LoVo (cell line): Measurements from ENCODE around the gene RGR.

Experiments used
- DNase-seq: peaks from one replicate; pipeline ENCODE4 v3.0.0-alpha.2; 2016; ENCODE audit warnings: low spot score

Gene RGR, protein sequence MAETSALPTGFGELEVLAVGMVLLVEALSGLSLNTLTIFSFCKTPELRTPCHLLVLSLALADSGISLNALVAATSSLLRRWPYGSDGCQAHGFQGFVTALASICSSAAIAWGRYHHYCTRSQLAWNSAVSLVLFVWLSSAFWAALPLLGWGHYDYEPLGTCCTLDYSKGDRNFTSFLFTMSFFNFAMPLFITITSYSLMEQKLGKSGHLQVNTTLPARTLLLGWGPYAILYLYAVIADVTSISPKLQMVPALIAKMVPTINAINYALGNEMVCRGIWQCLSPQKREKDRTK

GRCh38 chr10:84244651-84245270, at the start of gene RGR:
Gene RGR, plus strand, starts transcription at chr10:84245053. Its CDS starts 38 bp downstream, at chr10:84245091.
- DNase-seq = no peak

GRCh38 chr10:84196083-84196482, 48.8 kb upstream of the RGR start:
- DNase-seq = peak; percentile 20

- DNase-seq = no peak
These were observed 47.9 kb upstream of the RGR start for GRCh38 chr10:84196941-84197340.

- DNase-seq = no peak
These were observed 47.2 kb upstream of the RGR start for GRCh38 chr10:84197643-84198042.

GRCh38 chr10:84198206-84198915, 46.5 kb upstream of the RGR start:
- no peak for DNase-seq

DNA sequence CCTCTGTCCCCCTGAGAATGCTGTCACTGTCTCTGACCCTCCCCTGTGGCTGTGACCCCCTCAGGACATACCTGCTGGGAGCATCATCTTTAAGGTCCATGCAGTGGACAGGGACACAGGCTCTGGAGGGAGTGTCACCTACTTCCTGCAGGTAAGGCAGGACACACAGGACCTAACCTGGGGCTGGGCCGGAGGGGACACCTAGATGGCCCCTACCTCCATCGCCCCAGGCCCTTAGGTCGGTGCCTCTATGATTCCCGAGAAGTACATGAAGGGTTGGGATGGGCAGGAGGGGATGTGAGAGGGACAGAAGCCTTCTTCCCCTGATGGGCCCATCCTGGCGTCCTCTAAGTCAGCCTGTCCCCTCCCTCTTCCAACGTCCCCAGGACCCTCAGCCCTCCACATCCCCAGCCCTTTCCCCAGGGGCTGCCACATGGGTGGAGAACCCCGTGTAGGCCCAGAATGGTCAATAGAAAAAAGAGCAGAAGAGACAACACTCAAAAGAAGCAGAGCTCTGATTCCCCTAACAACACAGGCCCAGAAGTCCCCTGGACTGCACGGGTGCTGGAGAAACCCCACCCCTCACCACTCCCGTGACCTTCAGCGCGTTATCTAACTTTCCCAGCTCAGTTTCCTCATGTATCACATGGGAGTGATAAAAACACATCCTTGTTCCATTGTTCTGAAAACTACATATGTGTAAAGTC, 44.2 kb upstream of the RGR start:
- no peak for DNase-seq

DNA sequence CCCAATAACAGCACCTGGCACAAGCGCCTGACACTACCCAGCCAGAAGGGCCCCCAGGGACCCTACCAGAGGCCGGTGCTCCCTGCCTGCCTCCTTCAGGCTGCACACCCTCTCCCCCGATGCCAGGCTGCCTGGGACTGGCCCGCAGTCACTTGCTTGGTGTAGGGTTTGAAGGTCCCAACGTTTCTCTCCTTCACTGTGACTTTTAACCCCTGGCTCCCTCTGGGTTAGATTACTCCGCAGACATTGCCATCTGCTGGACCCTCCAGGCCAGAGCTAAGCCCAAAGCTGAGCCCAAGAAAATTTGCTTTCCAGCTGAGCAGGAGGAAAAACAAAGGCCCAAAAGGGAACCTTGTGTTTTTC, 43.6 kb upstream of the RGR start:
- DNase-seq = no peak

- DNase-seq = no peak
These were observed 43.2 kb upstream of the RGR start for GRCh38 chr10:84201682-84202081.

DNA sequence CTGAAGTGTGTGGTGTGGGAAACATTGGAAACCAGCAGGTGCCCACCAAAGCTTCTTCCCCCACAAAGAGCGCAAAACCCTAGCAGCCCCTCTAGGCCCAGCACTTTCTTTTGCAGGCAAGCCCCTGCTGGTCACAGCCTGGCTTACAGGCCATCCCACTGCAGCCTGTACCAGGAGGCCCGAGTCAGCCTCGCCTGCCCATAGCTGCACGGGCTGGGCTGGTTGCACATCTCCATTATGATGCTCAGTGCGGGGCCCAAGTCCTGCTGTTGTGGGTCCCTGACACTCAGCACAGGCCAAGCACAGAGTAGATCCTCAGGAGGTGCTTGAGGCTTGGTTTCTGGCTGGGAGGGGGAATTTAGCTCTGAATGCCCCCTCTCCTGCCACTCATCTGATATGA, 42.5 kb upstream of the RGR start:
- no peak for DNase-seq

DNA sequence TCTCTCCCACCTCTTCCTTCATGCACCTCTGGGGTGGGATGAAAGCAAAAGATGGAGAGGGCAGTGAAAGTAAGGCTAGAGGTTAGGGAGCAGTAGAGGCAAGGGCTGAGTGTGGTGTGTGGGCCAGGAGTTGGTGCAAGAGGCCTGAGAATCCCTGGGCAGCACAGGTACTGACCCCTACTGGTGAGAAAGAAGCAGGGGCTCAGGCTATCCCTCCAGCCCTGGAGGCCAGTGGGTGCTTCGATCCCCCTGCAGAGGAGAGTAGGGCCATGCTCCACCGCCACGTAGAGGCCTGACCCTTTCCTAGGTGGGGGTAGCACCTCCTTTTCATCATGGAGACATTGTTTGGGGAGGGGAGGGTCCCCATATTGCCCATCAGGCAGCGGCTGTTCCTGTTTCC, 40.7 kb upstream of the RGR start:
- no peak for DNase-seq

GRCh38 chr10:84204610-84205009, 40.2 kb upstream of the RGR start:
- no peak for DNase-seq

- peak; percentile 42 for DNase-seq
These were observed 39.6 kb upstream of the RGR start for GRCh38 chr10:84205049-84205852.

- DNase-seq = no peak
These were observed 38.9 kb upstream of the RGR start for GRCh38 chr10:84205853-84206525.

DNA sequence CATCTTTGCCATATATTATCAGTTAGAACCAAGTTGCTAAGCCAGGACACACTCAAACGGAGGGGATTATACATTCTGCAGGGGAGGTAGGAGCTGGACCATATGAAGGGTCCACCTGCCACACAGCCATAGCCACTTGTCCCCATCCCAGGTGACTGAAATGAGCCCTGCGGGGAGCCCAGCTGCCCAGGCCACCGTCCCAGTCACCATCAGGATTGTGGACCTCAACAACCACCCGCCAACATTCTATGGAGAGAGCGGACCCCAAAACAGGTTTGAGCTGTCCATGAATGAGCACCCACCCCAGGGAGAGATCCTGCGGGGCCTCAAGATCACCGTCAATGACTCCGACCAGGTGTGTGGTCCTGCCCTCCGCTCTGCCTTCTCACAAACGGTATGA, 36.8 kb upstream of the RGR start:
- no peak for DNase-seq

- no peak for DNase-seq
These were observed 33.3 kb upstream of the RGR start for GRCh38 chr10:84211566-84211965.

- no peak for DNase-seq
These were observed 32.8 kb upstream of the RGR start for GRCh38 chr10:84212014-84212413.

GRCh38 chr10:84213076-84213475, 31.8 kb upstream of the RGR start:
- no peak for DNase-seq

- DNase-seq = no peak
These were observed 30.7 kb upstream of the RGR start for GRCh38 chr10:84214046-84214572.

- no peak for DNase-seq
These were observed 30.1 kb upstream of the RGR start for GRCh38 chr10:84214612-84215235.

GRCh38 chr10:84216834-84217233, 28.0 kb upstream of the RGR start:
- no peak for DNase-seq

GRCh38 chr10:84217746-84218145, 27.1 kb upstream of the RGR start:
- DNase-seq = no peak
